ENCODE data around the gene CHRNG.

Gene CHRNG

DNA sequence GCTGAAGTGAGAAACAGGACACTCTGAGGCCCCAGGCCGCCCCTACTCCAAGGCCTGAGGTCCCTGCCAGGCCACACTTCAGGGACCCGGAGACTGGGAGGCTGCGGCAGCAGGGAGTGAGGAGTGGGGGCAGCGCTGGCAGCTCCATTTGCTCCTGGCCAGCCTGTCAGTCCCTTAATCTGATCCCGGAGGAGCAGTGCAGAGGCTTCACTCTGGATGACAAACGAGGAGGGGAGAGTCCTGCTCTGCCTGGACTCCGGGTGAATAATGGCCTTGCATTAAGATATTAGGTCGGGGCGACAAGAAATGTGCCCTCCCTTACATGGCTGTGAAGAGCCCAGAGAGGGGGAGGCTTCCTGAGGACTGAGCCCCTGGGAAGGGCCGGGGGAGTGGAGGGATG is 33.6 kb upstream of the CHRNG start:
- H3K4me3 ChIP-seq (ENCODE audit: low read length): no peak overlapping the region
- TF ChIP-seq, protein P1, sequence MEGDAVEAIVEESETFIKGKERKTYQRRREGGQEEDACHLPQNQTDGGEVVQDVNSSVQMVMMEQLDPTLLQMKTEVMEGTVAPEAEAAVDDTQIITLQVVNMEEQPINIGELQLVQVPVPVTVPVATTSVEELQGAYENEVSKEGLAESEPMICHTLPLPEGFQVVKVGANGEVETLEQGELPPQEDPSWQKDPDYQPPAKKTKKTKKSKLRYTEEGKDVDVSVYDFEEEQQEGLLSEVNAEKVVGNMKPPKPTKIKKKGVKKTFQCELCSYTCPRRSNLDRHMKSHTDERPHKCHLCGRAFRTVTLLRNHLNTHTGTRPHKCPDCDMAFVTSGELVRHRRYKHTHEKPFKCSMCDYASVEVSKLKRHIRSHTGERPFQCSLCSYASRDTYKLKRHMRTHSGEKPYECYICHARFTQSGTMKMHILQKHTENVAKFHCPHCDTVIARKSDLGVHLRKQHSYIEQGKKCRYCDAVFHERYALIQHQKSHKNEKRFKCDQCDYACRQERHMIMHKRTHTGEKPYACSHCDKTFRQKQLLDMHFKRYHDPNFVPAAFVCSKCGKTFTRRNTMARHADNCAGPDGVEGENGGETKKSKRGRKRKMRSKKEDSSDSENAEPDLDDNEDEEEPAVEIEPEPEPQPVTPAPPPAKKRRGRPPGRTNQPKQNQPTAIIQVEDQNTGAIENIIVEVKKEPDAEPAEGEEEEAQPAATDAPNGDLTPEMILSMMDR (conservative IDR thresholded peaks at IDR 0.05; ENCODE audit: low read depth, low read length): no peak
- no peak for DNase-seq (ENCODE audit: low read depth)

DNA sequence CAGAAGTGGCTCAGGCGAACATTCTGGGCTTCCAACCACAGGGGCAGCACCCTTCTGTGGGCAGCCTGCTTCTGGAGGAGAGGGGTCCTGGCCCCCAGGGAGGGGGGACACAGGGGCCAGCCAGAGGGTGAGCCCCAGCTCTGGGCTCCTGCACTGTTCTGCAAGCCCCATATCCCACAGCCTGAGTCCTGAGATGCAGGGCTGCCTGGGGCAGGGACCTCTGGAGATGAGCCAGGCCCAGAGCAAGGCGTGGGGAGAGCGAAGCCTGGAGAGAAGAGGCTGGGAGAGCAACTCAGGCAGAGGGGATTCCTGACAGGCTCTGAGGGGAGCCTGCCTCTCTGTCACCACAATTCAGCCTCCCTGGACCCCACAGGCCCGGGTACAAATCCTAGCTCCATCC is 32.8 kb upstream of the CHRNG start:
- TF ChIP-seq, protein P1 (conservative IDR thresholded peaks at IDR 0.05; ENCODE audit: low read depth, low read length): no peak
- DNase-seq (ENCODE audit: low read depth): no peak
- H3K4me3 ChIP-seq (ENCODE audit: low read length): no peak overlapping the region

DNA sequence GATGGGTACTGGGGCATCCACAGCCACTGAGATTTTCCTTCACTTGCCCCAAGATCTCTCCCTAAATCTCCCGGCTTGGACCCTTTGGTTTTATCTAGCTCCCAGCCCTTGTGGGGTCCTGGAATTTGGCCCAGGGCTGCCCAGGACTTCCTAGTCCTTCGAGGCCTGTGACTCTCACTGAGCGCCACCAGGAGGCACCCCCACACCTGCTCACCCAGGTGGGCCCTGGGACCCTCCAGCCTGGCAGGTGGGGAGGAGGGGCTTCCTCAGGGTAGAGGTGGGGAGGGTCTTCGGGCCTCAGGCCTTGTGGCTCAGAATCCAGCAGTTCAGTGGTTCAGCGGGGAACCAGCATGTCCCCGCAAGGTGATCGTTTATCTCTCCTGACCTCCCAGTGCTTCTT is 31.2 kb upstream of the CHRNG start:
- TF ChIP-seq, protein P1 (conservative IDR thresholded peaks at IDR 0.05; ENCODE audit: low read depth, low read length): no peak
- no peak overlapping the region for H3K4me3 ChIP-seq (ENCODE audit: low read length)
- no peak for DNase-seq (ENCODE audit: low read depth)

DNA sequence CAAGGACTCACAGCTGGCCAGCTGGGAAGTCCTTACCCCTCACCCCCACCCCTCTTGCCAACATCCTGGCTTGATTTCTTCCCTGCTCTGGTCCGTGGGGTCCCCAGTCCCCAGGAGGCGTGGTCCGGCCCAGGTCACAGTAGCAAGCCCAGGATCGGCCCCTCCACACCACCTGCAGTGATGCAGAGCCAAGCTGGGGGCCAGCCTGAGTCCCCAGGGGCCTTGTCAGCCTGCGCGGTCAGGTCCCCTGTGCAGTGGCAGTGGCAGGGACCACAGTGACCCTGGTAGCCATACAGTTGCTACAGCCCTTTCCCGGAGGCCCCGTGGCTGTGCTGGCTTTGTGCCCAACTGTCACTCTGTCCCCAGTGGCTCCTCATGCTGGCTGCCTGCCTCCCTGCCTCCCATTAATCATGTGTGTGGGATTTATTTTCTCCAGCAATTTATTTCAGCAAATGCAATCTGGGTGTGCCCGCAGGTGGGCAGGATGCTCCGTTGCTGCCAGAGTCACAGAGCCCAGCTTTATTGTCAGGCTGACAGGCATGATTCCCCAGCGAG is 28.1 kb upstream of the CHRNG start:
- DNase-seq (ENCODE audit: low read depth): no peak
- H3K4me3 ChIP-seq (ENCODE audit: low read length): no peak overlapping the region
- TF ChIP-seq, protein P1 (conservative IDR thresholded peaks at IDR 0.05; ENCODE audit: low read depth, low read length): no peak

DNA sequence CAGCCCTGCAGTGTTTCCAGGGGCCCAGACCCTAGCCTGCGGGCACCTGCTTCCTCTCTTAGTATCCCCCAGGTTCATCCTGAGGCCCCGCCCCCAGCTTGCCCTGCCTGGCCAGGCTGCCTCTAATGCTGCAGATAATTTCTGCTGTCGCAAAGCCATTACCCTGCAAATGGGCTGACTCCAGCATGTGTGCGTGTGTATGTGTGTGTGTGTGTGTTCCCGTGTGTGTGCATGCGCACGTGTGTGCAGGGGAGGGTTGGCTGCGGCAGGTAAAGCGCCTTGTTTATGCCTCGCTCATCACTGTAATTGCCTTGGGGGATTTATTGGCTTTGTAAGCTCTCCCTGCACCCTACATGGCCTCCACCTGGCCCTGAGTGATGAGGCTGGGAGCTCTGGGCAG is 26.9 kb upstream of the CHRNG start:
- H3K4me3 ChIP-seq (ENCODE audit: low read length): no peak overlapping the region
- TF ChIP-seq, protein P1 (conservative IDR thresholded peaks at IDR 0.05; ENCODE audit: low read depth, low read length): no peak
- DNase-seq (ENCODE audit: low read depth): no peak

DNA sequence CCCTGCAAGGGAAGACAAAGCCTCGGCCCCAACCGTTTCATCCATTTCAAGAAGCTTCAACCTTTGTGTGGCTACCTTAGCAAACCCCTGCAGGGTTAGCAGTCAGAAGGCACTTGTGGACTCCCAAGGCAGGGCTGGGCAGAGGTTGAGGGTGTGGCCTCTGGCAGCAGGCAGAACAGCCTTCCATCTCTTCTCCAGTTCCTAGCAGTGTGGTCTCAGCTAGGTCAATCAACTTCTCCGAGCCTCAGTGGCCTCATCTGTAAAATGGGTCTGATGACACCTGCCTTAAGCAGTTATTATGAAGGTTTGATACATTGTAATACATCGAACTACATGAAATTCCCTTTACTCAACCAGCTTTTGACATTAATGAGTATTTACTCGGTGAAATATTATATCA is 26.1 kb upstream of the CHRNG start:
- H3K4me3 ChIP-seq (ENCODE audit: low read length): no peak overlapping the region
- TF ChIP-seq, protein P1 (conservative IDR thresholded peaks at IDR 0.05; ENCODE audit: low read depth, low read length): no peak
- DNase-seq (ENCODE audit: low read depth): no peak

DNA sequence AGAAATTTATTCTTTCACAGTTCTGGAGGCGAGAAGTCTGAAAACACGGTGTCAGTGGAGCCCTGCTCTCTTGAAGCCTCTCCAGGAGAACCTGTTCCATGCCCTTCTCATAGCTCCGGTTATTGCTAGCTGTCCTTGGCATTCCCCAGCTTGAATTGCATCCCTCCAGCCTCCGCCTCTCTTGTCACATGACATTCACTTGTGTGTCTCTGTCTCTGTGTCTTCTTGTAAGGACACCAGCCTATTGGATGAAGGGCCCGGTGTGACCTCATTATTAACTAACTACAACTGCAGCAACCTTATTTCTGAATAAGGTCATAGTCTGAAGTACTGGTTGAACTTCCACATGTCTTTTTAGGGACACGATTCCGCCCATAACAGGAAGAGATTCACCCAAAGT is 23.9 kb upstream of the CHRNG start:
- TF ChIP-seq, protein P1 (conservative IDR thresholded peaks at IDR 0.05; ENCODE audit: low read depth, low read length): no peak
- no peak overlapping the region for H3K4me3 ChIP-seq (ENCODE audit: low read length)
- no peak for DNase-seq (ENCODE audit: low read depth)

Data from retinal pigment epithelial cell (primary cell).